ENCODE results near the gene HBEGF.

HBEGF gene

GRCh38 chr5:140329739-140330481, 16.5 kb downstream of the HBEGF start:
- peaks cover 5% of the 10 kb centered on the region for H3K36me3 ChIP-seq (ENCODE audit: control insufficient read depth, insufficient read depth, low read length, severe bottlenecking)

DNA sequence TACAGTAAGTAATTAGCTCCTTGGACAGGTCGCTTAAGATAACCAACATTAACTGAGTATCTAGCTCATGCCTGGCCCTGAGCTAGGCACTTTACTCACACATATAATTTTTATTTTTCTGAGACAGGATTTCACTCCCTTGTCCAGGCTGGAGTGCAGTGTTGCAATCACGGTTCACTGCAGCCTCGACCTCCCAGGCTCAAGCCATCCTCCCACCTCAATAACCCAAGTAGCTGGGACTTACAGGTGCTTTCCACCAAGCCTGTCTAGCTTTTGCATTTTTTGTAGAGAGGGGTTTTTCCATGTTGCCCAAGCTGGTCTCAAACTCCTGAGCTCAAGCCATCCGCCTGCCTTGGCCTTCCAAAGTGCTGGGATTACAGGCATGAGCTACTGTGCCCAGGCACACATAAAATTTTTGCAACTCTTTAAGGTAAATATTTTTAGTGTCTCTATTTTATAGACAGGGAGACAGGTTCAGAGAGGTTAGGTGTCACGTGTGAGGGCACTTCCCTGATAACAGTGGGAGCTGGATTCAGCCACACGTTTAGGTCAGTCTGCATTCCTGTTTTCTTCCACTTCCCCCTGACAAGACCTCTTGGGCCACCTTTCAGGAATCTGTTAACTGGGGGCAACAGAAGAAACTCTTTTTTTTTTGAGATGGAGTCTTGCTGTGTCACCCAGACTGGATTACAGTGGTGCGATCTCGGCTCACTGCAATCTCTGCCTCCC, 18.2 kb downstream of the HBEGF start:
- Histone ChIP-seq H3K4me3 (ENCODE audit: low read length) (no peak overlapping the region), H3K4me1 (ENCODE audit: control insufficient read depth, insufficient read depth, low read length) (peaks cover 21% of the 10 kb centered on the region), H3K9me3 (ENCODE audit: control insufficient read depth, low read length) (no peaks in the 10 kb centered on the region), H3K36me3 (ENCODE audit: control insufficient read depth, insufficient read depth, low read length, severe bottlenecking) (no peaks in the 10 kb centered on the region), H3K27me3 (replicated peaks; ENCODE audit: control insufficient read depth, insufficient read depth, low read length) (no peaks in the 10 kb centered on the region), H3K9ac (ENCODE audit: low read length) (no peak overlapping the region)
- DNase-seq (ENCODE audit: low read depth): no peak

More at GRCh38 chr5:140329739-140330481, 16.5 kb downstream of the HBEGF start:
- no peak for DNase-seq (ENCODE audit: low read depth)
- no peak overlapping the region for H3K4me3 ChIP-seq (ENCODE audit: low read length)
- no peaks in the 10 kb centered on the region for H3K9me3 ChIP-seq (ENCODE audit: control insufficient read depth, low read length)
- peaks cover 4% of the 10 kb centered on the region for H3K4me1 ChIP-seq (ENCODE audit: control insufficient read depth, insufficient read depth, low read length)
- H3K27me3 ChIP-seq (replicated peaks; ENCODE audit: control insufficient read depth, insufficient read depth, low read length): no peaks in the 10 kb centered on the region
- no peak overlapping the region for H3K9ac ChIP-seq (ENCODE audit: low read length)

DNA sequence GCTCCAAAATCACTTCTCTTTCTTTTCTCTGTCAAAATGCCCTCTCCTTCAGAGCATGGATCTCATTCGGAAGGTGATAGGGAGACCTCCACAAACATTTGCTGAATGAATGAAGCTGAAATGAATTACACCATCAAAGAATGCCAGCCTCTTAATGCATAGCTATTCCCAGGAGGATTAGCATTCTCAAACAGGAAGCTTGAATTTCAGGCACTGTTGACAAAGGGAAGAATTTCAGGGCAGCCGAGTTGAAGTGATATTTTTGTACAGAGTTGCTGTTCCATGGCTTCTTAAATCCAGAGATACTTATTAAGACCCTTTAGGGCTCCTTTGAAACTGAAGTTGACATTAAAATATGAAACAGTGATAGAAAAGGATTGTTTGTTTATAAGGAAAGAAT, 18.8 kb downstream of the HBEGF start:
- H3K9me3 ChIP-seq (ENCODE audit: control insufficient read depth, low read length): no peaks in the 10 kb centered on the region
- no peak overlapping the region for H3K9ac ChIP-seq (ENCODE audit: low read length)
- peak; percentile 81 for DNase-seq (ENCODE audit: low read depth)
- H3K36me3 ChIP-seq (ENCODE audit: control insufficient read depth, insufficient read depth, low read length, severe bottlenecking): no peaks in the 10 kb centered on the region
- peaks cover 27% of the 10 kb centered on the region for H3K4me1 ChIP-seq (ENCODE audit: control insufficient read depth, insufficient read depth, low read length)
- no peak overlapping the region for H3K4me3 ChIP-seq (ENCODE audit: low read length)
- no peaks in the 10 kb centered on the region for H3K27me3 ChIP-seq (replicated peaks; ENCODE audit: control insufficient read depth, insufficient read depth, low read length)

DNA sequence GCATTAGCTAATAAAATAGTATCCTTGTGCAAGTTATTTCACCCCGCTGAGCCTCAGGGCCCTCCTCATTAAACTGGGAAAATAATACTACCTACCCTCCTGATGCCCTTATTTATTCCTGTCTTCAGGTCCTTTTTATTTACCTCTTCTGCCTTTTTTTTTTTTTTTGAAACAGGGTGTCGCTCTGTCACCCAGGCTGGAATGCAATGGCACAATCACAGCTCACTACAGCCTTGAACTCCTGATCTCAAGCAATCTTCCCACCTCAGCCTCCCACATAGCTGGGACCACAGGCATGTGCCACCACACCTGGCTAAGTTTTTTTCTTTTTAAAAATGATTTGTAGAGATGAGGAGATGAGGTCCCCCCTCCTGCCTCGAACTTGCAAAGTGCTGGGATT, 20.9 kb downstream of the HBEGF start:
- Histone ChIP-seq H3K9ac (ENCODE audit: low read length) (no peak overlapping the region), H3K4me3 (ENCODE audit: low read length) (no peak overlapping the region), H3K27me3 (replicated peaks; ENCODE audit: control insufficient read depth, insufficient read depth, low read length) (no peaks in the 10 kb centered on the region), H3K36me3 (ENCODE audit: control insufficient read depth, insufficient read depth, low read length, severe bottlenecking) (no peaks in the 10 kb centered on the region), H3K9me3 (ENCODE audit: control insufficient read depth, low read length) (no peaks in the 10 kb centered on the region), H3K4me1 (ENCODE audit: control insufficient read depth, insufficient read depth, low read length) (peaks cover 28% of the 10 kb centered on the region)
- DNase-seq (ENCODE audit: low read depth): no peak

GRCh38 chr5:140324617-140325241, 21.7 kb downstream of the HBEGF start:
- peak; percentile 41 for DNase-seq (ENCODE audit: low read depth)
- no peak overlapping the region for H3K4me3 ChIP-seq (ENCODE audit: low read length)
- H3K9me3 ChIP-seq (ENCODE audit: control insufficient read depth, low read length): no peaks in the 10 kb centered on the region
- H3K9ac ChIP-seq (ENCODE audit: low read length): no peak overlapping the region
- peaks cover 28% of the 10 kb centered on the region for H3K4me1 ChIP-seq (ENCODE audit: control insufficient read depth, insufficient read depth, low read length)
- no peaks in the 10 kb centered on the region for H3K27me3 ChIP-seq (replicated peaks; ENCODE audit: control insufficient read depth, insufficient read depth, low read length)
- H3K36me3 ChIP-seq (ENCODE audit: control insufficient read depth, insufficient read depth, low read length, severe bottlenecking): no peaks in the 10 kb centered on the region

DNA sequence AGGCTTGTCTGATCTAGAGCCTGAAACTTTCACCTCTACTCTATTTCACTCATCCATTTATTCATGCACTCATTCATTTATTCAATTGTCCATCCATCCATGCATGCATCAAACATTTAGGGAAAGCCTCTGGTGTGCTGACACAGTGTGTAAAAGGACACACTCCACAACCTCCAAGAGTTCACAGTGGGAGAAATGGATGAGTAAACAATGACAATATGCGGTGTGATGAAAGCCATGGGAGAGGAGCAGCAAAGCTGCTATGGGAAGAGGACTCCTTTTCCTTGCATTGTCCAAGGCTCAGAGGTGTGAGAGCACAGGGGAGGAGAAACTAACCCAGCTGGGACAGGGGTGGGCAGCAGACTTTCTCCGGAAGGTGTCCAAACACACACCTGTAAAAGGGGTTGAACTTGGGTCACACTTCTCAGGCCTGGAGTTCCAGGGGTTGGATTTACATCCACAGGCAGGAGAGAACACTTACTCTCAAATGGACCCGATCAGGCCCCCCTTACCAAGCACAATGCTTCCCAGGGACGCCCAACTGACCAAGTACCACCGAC, 22.3 kb downstream of the HBEGF start:
- no peak overlapping the region for H3K4me3 ChIP-seq (ENCODE audit: low read length)
- no peaks in the 10 kb centered on the region for H3K36me3 ChIP-seq (ENCODE audit: control insufficient read depth, insufficient read depth, low read length, severe bottlenecking)
- H3K9me3 ChIP-seq (ENCODE audit: control insufficient read depth, low read length): no peaks in the 10 kb centered on the region
- peaks cover 28% of the 10 kb centered on the region for H3K4me1 ChIP-seq (ENCODE audit: control insufficient read depth, insufficient read depth, low read length)
- no peak for DNase-seq (ENCODE audit: low read depth)
- H3K9ac ChIP-seq (ENCODE audit: low read length): no peak overlapping the region
- H3K27me3 ChIP-seq (replicated peaks; ENCODE audit: control insufficient read depth, insufficient read depth, low read length): no peaks in the 10 kb centered on the region

GRCh38 chr5:140322751-140323731, 23.4 kb downstream of the HBEGF start:
- H3K4me1 ChIP-seq (ENCODE audit: control insufficient read depth, insufficient read depth, low read length): peaks cover 28% of the 10 kb centered on the region
- DNase-seq (ENCODE audit: low read depth): peak; percentile 65
- peak overlapping the region; percentile 35 for H3K4me3 ChIP-seq (ENCODE audit: low read length)
- H3K27me3 ChIP-seq (replicated peaks; ENCODE audit: control insufficient read depth, insufficient read depth, low read length): no peaks in the 10 kb centered on the region
- H3K9ac ChIP-seq (ENCODE audit: low read length): no peak overlapping the region
- H3K36me3 ChIP-seq (ENCODE audit: control insufficient read depth, insufficient read depth, low read length, severe bottlenecking): no peaks in the 10 kb centered on the region
- H3K9me3 ChIP-seq (ENCODE audit: control insufficient read depth, low read length): no peaks in the 10 kb centered on the region

DNA sequence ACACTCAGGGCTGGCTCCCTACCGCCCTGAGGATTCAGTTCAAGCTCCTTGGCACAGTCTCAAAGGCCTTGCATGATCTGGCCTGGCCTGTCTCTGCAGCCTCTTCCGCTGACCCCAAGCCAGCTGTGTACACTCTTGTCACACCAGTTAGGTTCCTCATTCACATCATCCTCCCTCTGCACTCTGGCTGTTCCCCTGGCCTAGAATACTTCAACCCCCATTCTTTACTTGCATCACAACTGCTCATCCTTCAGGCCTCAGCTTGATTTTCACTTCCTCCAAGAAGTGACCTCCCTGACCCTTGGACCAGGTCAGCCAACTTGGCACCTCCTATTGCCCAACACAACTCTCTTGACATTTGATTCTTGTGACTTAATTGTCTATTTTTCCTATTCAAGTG, 24.6 kb downstream of the HBEGF start:
- Histone ChIP-seq H3K9ac (ENCODE audit: low read length) (no peak overlapping the region), H3K4me3 (ENCODE audit: low read length) (no peak overlapping the region), H3K9me3 (ENCODE audit: control insufficient read depth, low read length) (no peaks in the 10 kb centered on the region), H3K4me1 (ENCODE audit: control insufficient read depth, insufficient read depth, low read length) (peaks cover 28% of the 10 kb centered on the region), H3K36me3 (ENCODE audit: control insufficient read depth, insufficient read depth, low read length, severe bottlenecking) (no peaks in the 10 kb centered on the region), H3K27me3 (replicated peaks; ENCODE audit: control insufficient read depth, insufficient read depth, low read length) (no peaks in the 10 kb centered on the region)
- DNase-seq (ENCODE audit: low read depth): no peak

GRCh38 chr5:140319833-140320232, 26.6 kb downstream of the HBEGF start:
- Histone ChIP-seq H3K4me3 (ENCODE audit: low read length) (no peak overlapping the region), H3K27me3 (replicated peaks; ENCODE audit: control insufficient read depth, insufficient read depth, low read length) (no peaks in the 10 kb centered on the region), H3K36me3 (ENCODE audit: control insufficient read depth, insufficient read depth, low read length, severe bottlenecking) (no peaks in the 10 kb centered on the region), H3K4me1 (ENCODE audit: control insufficient read depth, insufficient read depth, low read length) (peaks cover 23% of the 10 kb centered on the region), H3K9ac (ENCODE audit: low read length) (no peak overlapping the region), H3K9me3 (ENCODE audit: control insufficient read depth, low read length) (no peaks in the 10 kb centered on the region)
- no peak for DNase-seq (ENCODE audit: low read depth)

DNA sequence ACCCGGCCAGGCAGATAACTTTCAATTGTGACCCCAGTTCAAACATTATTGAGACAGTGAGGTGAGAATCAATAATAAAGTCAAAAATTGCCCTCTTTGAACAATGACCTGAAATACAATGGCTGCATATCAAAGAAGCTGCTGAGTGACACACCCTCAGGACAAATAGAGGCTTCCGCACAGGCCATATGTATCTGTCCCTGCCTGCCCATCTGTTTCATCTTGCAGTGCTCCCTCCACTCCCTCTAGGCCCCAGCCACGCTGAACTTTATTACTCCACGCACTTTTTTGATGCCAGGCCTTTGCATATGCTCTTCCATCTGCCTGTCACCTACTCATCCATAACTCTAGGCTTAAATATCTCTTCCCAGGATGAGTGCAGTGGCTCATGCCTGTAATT, 27.6 kb downstream of the HBEGF start:
- H3K36me3 ChIP-seq (ENCODE audit: control insufficient read depth, insufficient read depth, low read length, severe bottlenecking): no peaks in the 10 kb centered on the region
- no peaks in the 10 kb centered on the region for H3K9me3 ChIP-seq (ENCODE audit: control insufficient read depth, low read length)
- H3K4me3 ChIP-seq (ENCODE audit: low read length): no peak overlapping the region
- no peak for DNase-seq (ENCODE audit: low read depth)
- H3K27me3 ChIP-seq (replicated peaks; ENCODE audit: control insufficient read depth, insufficient read depth, low read length): no peaks in the 10 kb centered on the region
- H3K9ac ChIP-seq (ENCODE audit: low read length): no peak overlapping the region
- H3K4me1 ChIP-seq (ENCODE audit: control insufficient read depth, insufficient read depth, low read length): peaks cover 13% of the 10 kb centered on the region
